CD4-positive, alpha-beta T cell treated with Interleukin-17A for 4 hours (primary cell): ENCODE results near the gene OTUB1.
"Not testable (repeated sequence)": the region's sequence is repeated elsewhere in the genome, so short reads cannot be mapped to it uniquely, and the experiment has no call there.

Experiments used
- DNase-seq: peaks from one replicate; pipeline ENCODE4 v3.0.0-alpha.2; 2020; ENCODE audit warnings: mixed read lengths

OTUB1 gene

GRCh38 chr11:63986156-63986931 lies at the start of gene OTUB1:
TSS of gene OTUB1 (plus strand) at chr11:63986438. CDS start at chr11:63986457, 19 bp downstream.
- DNase-seq, result peak; percentile 90

- peak; percentile 35 for DNase-seq
Measured at GRCh38 chr11:63937713-63938478, 48.3 kb upstream of the OTUB1 start.

- DNase-seq, result peak; percentile 94
Measured at GRCh38 chr11:63938479-63939396, 47.5 kb upstream of the OTUB1 start, which contains the start of gene NAA40. TSS of gene NAA40 (plus strand) at chr11:63939002. CDS start at chr11:63939097, 95 bp downstream.

GRCh38 chr11:63939397-63939891 lies 46.8 kb upstream of the OTUB1 start:
- DNase-seq, result no peak

- DNase-seq, result no peak
Measured at GRCh38 chr11:63940786-63941185, 45.5 kb upstream of the OTUB1 start.

- no peak for DNase-seq
Measured at GRCh38 chr11:63941901-63942300, 44.3 kb upstream of the OTUB1 start.

GRCh38 chr11:63942803-63943202 lies 43.4 kb upstream of the OTUB1 start:
- DNase-seq, result no peak

GRCh38 chr11:63944987-63945386 lies 41.3 kb upstream of the OTUB1 start:
- DNase-seq, result no peak

- peak; percentile 65 for DNase-seq
Measured at GRCh38 chr11:63945477-63946163, 40.6 kb upstream of the OTUB1 start.

- DNase-seq, result peak; percentile 41
Measured at GRCh38 chr11:63951779-63952536, 34.3 kb upstream of the OTUB1 start.

GRCh38 chr11:63952570-63952969 lies 33.7 kb upstream of the OTUB1 start:
- DNase-seq, result no peak

- DNase-seq, result no peak
Measured at GRCh38 chr11:63958008-63958407, 28.2 kb upstream of the OTUB1 start.

- no peak for DNase-seq
Measured at GRCh38 chr11:63961608-63962412, 24.4 kb upstream of the OTUB1 start.

- DNase-seq, result not testable (repeated sequence)
Measured at GRCh38 chr11:63963895-63964294, 22.3 kb upstream of the OTUB1 start.

- no peak for DNase-seq
Measured at GRCh38 chr11:63966444-63966843, 19.8 kb upstream of the OTUB1 start.

- DNase-seq, result no peak
Measured at GRCh38 chr11:63969461-63969860, 16.8 kb upstream of the OTUB1 start.

- DNase-seq, result no peak
Measured at GRCh38 chr11:63970902-63971301, 15.3 kb upstream of the OTUB1 start.

- DNase-seq, result not testable (repeated sequence)
Measured at GRCh38 chr11:63973912-63974258, 12.4 kb upstream of the OTUB1 start.

- peak; percentile 93 for DNase-seq
Measured at GRCh38 chr11:63974259-63975143, 11.7 kb upstream of the OTUB1 start, which contains the start of gene COX8A. TSS of gene COX8A (plus strand) at chr11:63974620. CDS start at chr11:63974681, 61 bp downstream.
